Stimulated activated CD8-positive, alpha-beta memory T cell treated with anti-CD3 and anti-CD28 coated beads, Interleukin-15, amount 100 ng/mL, for 1 hour (primary cell): ENCODE data around the gene PLA2G2E.
"Not testable (repeated sequence)": the region's sequence is repeated elsewhere in the genome, so short reads cannot be mapped to it uniquely, and the experiment has no call there.

Experiments
- DNase-seq: peaks from one replicate; pipeline ENCODE4 v3.0.0-alpha.2; 2020; ENCODE audit warnings: low read depth

The PLA2G2E gene

GRCh38 chr1:19927130-19927421 is 3.7 kb upstream of the PLA2G2E start:
- not testable (repeated sequence) for DNase-seq

GRCh38 chr1:19926296-19927129 is 3.1 kb upstream of the PLA2G2E start:
- DNase-seq: no peak

GRCh38 chr1:19925342-19926070 is 2.1 kb upstream of the PLA2G2E start:
- no peak for DNase-seq

- DNase-seq: no peak
These were observed 533 bp upstream of the PLA2G2E start for GRCh38 chr1:19923953-19924346.

GRCh38 chr1:19922015-19922688 is 1.3 kb downstream of the PLA2G2E start:
- no peak for DNase-seq

- DNase-seq: no peak
These were observed 2.1 kb downstream of the PLA2G2E start for GRCh38 chr1:19921310-19921709.

- no peak for DNase-seq
These were observed 3.2 kb downstream of the PLA2G2E start for GRCh38 chr1:19920132-19920710.

- DNase-seq: peak; percentile 75
These were observed 5.4 kb downstream of the PLA2G2E start for GRCh38 chr1:19918057-19918456.

GRCh38 chr1:19910650-19911049 is 12.8 kb downstream of the PLA2G2E start:
- no peak for DNase-seq

- no peak for DNase-seq
These were observed 13.4 kb downstream of the PLA2G2E start for GRCh38 chr1:19909971-19910370.

GRCh38 chr1:19909392-19909791 is 14.0 kb downstream of the PLA2G2E start:
- DNase-seq: no peak

GRCh38 chr1:19907456-19907855 is 16.0 kb downstream of the PLA2G2E start:
- DNase-seq: no peak

- no peak for DNase-seq
These were observed 19.8 kb downstream of the PLA2G2E start for GRCh38 chr1:19903621-19904020.

GRCh38 chr1:19901653-19902052 is 21.8 kb downstream of the PLA2G2E start:
- no peak for DNase-seq

- no peak for DNase-seq
These were observed 29.2 kb downstream of the PLA2G2E start for GRCh38 chr1:19894218-19894617.

GRCh38 chr1:19893687-19894086 is 29.7 kb downstream of the PLA2G2E start:
- no peak for DNase-seq

GRCh38 chr1:19892628-19893168 is 30.7 kb downstream of the PLA2G2E start:
- DNase-seq: no peak

GRCh38 chr1:19892129-19892528 is 31.3 kb downstream of the PLA2G2E start:
- DNase-seq: no peak

GRCh38 chr1:19889656-19890055 is 33.8 kb downstream of the PLA2G2E start:
- no peak for DNase-seq

- no peak for DNase-seq
These were observed 35.3 kb downstream of the PLA2G2E start for GRCh38 chr1:19888112-19888511.

- DNase-seq: no peak
These were observed 37.6 kb downstream of the PLA2G2E start for GRCh38 chr1:19885821-19886220.

- no peak for DNase-seq
These were observed 39.1 kb downstream of the PLA2G2E start for GRCh38 chr1:19884312-19884711.
